Measurements from ENCODE around the gene KIF5B.

- TF ChIP-seq CTCF (IDR thresholded peaks at IDR 0.05; ENCODE audit: low read length) = no peak
- TF ChIP-seq EZH2phosphoT487 (IDR thresholded peaks at IDR 0.05; ENCODE audit: low read length) = no peak
Observed at GRCh38 chr10:32095116-32095733, 39.0 kb upstream of the KIF5B start.
